ENCODE results near the gene SCTR.

The SCTR gene

GRCh38 chr2:119485336-119486110, 38.8 kb downstream of the SCTR start:
- no peaks in the 10 kb centered on the region for H3K36me3 ChIP-seq (ENCODE audit: control insufficient read depth, insufficient read depth, low read length)
- no peak overlapping the region for H3K4me3 ChIP-seq (ENCODE audit: low read depth, low read length)
- H2AFZ ChIP-seq: no peak overlapping the region
- no peak overlapping the region for H3K9ac ChIP-seq
- H3K27ac ChIP-seq: no peak overlapping the region
- peak overlapping the region; percentile 11 for H3K4me2 ChIP-seq (ENCODE audit: low read length)
- no peaks in the 10 kb centered on the region for H3K79me2 ChIP-seq
- peaks cover 17% of the 10 kb centered on the region for H3K4me1 ChIP-seq
- H3K27me3 ChIP-seq (ENCODE audit: control insufficient read depth, insufficient read depth, low read length): no peaks in the 10 kb centered on the region
- no peaks in the 10 kb centered on the region for H3K9me3 ChIP-seq (ENCODE audit: control insufficient read depth, low read length)
- no peak for TF ChIP-seq CTCF (IDR thresholded peaks at IDR 0.05)

- Histone ChIP-seq H3K4me2 (ENCODE audit: low read length) (peak overlapping the region; percentile 11), H3K27me3 (ENCODE audit: control insufficient read depth, insufficient read depth, low read length) (no peaks in the 10 kb centered on the region), H3K27ac (no peak overlapping the region), H3K4me3 (ENCODE audit: low read depth, low read length) (no peak overlapping the region), H2AFZ (no peak overlapping the region), H3K9me3 (ENCODE audit: control insufficient read depth, low read length) (no peaks in the 10 kb centered on the region), H3K79me2 (no peaks in the 10 kb centered on the region), H3K36me3 (ENCODE audit: control insufficient read depth, insufficient read depth, low read length) (no peaks in the 10 kb centered on the region), H3K4me1 (peaks cover 17% of the 10 kb centered on the region), H3K9ac (no peak overlapping the region)
- no peak for TF ChIP-seq CTCF (IDR thresholded peaks at IDR 0.05)
These were observed 39.4 kb downstream of the SCTR start for GRCh38 chr2:119484834-119485233.

GRCh38 chr2:119483896-119484718, 40.2 kb downstream of the SCTR start:
- Histone ChIP-seq H3K36me3 (ENCODE audit: control insufficient read depth, insufficient read depth, low read length) (no peaks in the 10 kb centered on the region), H3K27ac (no peak overlapping the region), H3K4me1 (peaks cover 17% of the 10 kb centered on the region), H3K4me3 (ENCODE audit: low read depth, low read length) (no peak overlapping the region), H3K9me3 (ENCODE audit: control insufficient read depth, low read length) (no peaks in the 10 kb centered on the region), H3K4me2 (ENCODE audit: low read length) (no peak overlapping the region), H2AFZ (no peak overlapping the region), H3K9ac (no peak overlapping the region), H3K27me3 (ENCODE audit: control insufficient read depth, insufficient read depth, low read length) (no peaks in the 10 kb centered on the region), H3K79me2 (no peaks in the 10 kb centered on the region)
- TF ChIP-seq CTCF (IDR thresholded peaks at IDR 0.05): no peak

- Histone ChIP-seq H3K9ac (no peak overlapping the region), H3K27me3 (ENCODE audit: control insufficient read depth, insufficient read depth, low read length) (no peaks in the 10 kb centered on the region), H3K27ac (no peak overlapping the region), H3K4me3 (ENCODE audit: low read depth, low read length) (no peak overlapping the region), H3K79me2 (no peaks in the 10 kb centered on the region), H3K36me3 (ENCODE audit: control insufficient read depth, insufficient read depth, low read length) (no peaks in the 10 kb centered on the region), H2AFZ (no peak overlapping the region), H3K4me1 (peaks cover 17% of the 10 kb centered on the region), H3K9me3 (ENCODE audit: control insufficient read depth, low read length) (no peaks in the 10 kb centered on the region), H3K4me2 (ENCODE audit: low read length) (no peak overlapping the region)
- TF ChIP-seq CTCF (IDR thresholded peaks at IDR 0.05): no peak
These were observed 40.9 kb downstream of the SCTR start for GRCh38 chr2:119483395-119483753.

All from parathyroid adenoma (tissue), 2 donors.